Esophagus squamous epithelium (tissue), 5 donors: ENCODE data around the gene BHLHE23. TPM values are rescaled to one million over a fixed set of nuclear protein-coding genes. Genes with fewer than 3 reads are reported as not detected.

Experiments used
- DNase-seq: peaks from one replicate; lab custom pipeline; 2025; lab: John Stamatoyannopoulos, UW
- H3K27ac ChIP-seq, 4 donors: fragments of 200-600 bp; sonication (generic); one replicate each; pipeline ENCODE4 v1.5.1; 2016 to 2019; ENCODE audit warnings: mild to moderate bottlenecking in 1 of 4
- H3K27me3 ChIP-seq, 4 donors: fragments of 200-600 bp; sonication (generic); 1 replicate in 3 of 4; 2 replicates in 1 of 4; pipeline versions ENCODE4 v1.5.1 to v1.6.0; 2017 to 2021; ENCODE audit warnings: antibody characterized with exemption in 1 of 4
- H3K36me3 ChIP-seq, 3 donors: fragments of 200-600 bp; sonication (generic); one replicate each; pipeline ENCODE4 v1.5.1; 2016 to 2019
- H3K4me1 ChIP-seq, 3 donors: fragments of 200-600 bp; sonication (generic); one replicate each; pipeline ENCODE4 v1.5.1; 2017 to 2019
- H3K4me3 ChIP-seq, 4 donors: fragments of 200-600 bp; sonication (generic); 1 replicate in 3 of 4; 2 replicates in 1 of 4; pipeline ENCODE4 v1.5.1; 2016 to 2019; ENCODE audit warnings: mild to moderate bottlenecking in 2 of 4, moderate library complexity in 1 of 4
- H3K9me3 ChIP-seq, 3 donors: fragments of 200-600 bp; sonication (generic); one replicate each; pipeline ENCODE4 v1.5.1; 2016 to 2019
- CTCF ChIP-seq, 6 experiments: fragments of 450-650 bp in 4 of 6; fragments of 200-600 bp in 2 of 6; sonication (generic) in 2 of 6; IDR thresholded peaks; one replicate each; pipeline ENCODE4 v1.5.1; 2016 to 2019; ENCODE audit warnings: antibody characterized with exemption in 6 of 6, mild to moderate bottlenecking in 4 of 6, moderate library complexity in 4 of 6
- POLR2A ChIP-seq, 4 donors: fragments of 450-650 bp; IDR thresholded peaks; one replicate each; pipeline ENCODE4 v1.6.1; 2017; ENCODE audit warnings: antibody characterized with exemption in 4 of 4, mild to moderate bottlenecking in 4 of 4, moderate library complexity in 3 of 4
- WGBS, 2 donors: methylation state at CpG; one replicate each; pipeline ENCODE4 v1.1.5; 2018; 5-methylcytosine and 5-hydroxymethylcytosine counted together
- intact Hi-C: fragments of 100-400 bp; cut with DNase I; formaldehyde crosslinking; loops from one replicate; pipeline ENCODE4 v1.15.0; 2022
- total RNA-seq, 4 donors: library from RNA; depleted of rRNA; stranded (reverse); fragments of >200 nt; gene quantifications; one replicate each; pipeline ENCODE4 v1.1.0, GENCODE V29; 2016
- donor health status: DM: yes; HTN: yes; CAD: no.

BHLHE23 gene
- total RNA-seq, 4 donors from 2014 or later, result not detected

- no peaks in the 10 kb centered on the region for H3K36me3 ChIP-seq
- H3K27ac ChIP-seq, result no peak overlapping the region
- peaks cover 0 to 10% (median 0%) of the 10 kb centered on the region in 3 donors for H3K4me1 ChIP-seq
- H3K27me3 ChIP-seq, result peaks cover 0 to 97% (median 23%) of the 10 kb centered on the region in 4 donors
- no peak for DNase-seq
- WGBS, 2 donors, result 24 to 25% methylated on average over 8 to 10 of the region's 45 CpGs
- no peak for TF ChIP-seq POLR2A (IDR thresholded peaks at IDR 0.05)
- TF ChIP-seq CTCF (IDR thresholded peaks at IDR 0.05), result no peak
- intact Hi-C loops, result no loop called here
- peak overlapping the region in 1 of 4 donors; percentile 13 for H3K4me3 ChIP-seq
- H3K9me3 ChIP-seq, result no peaks in the 10 kb centered on the region
These were observed 19.0 kb upstream of the BHLHE23 start for GRCh38 chr20:63025534-63026331.

- no peak for DNase-seq
- H3K4me1 ChIP-seq, result peaks cover 0 to 10% (median 0%) of the 10 kb centered on the region in 3 donors
- no peak overlapping the region for H3K4me3 ChIP-seq
These were observed 18.0 kb upstream of the BHLHE23 start for GRCh38 chr20:63024573-63025392.

GRCh38 chr20:63023936-63024571 is 17.3 kb upstream of the BHLHE23 start:
- Histone ChIP-seq H3K4me1 (peaks cover 0 to 10% (median 0%) of the 10 kb centered on the region in 3 donors), H3K9me3 (no peaks in the 10 kb centered on the region), H3K27me3 (peaks cover 0 to 97% (median 17%) of the 10 kb centered on the region in 4 donors), H3K27ac (no peak overlapping the region), H3K36me3 (no peaks in the 10 kb centered on the region), H3K4me3 (no peak overlapping the region)
- WGBS, 2 donors, result 69 to 85% methylated on average over 11 to 15 of the region's 33 CpGs
- no peak for DNase-seq
- intact Hi-C loops, result no loop called here
- TF ChIP-seq POLR2A (IDR thresholded peaks at IDR 0.05) (no peak), CTCF (IDR thresholded peaks at IDR 0.05) (no peak)

More at GRCh38 chr20:63024573-63025392, 18.0 kb upstream of the BHLHE23 start:
- H3K27me3 ChIP-seq, result peaks cover 0 to 97% (median 20%) of the 10 kb centered on the region in 4 donors
- H3K36me3 ChIP-seq, result no peaks in the 10 kb centered on the region
- TF ChIP-seq POLR2A (IDR thresholded peaks at IDR 0.05) (no peak), CTCF (IDR thresholded peaks at IDR 0.05) (no peak)
- H3K27ac ChIP-seq, result no peak overlapping the region
- intact Hi-C loops, result no loop called here
- no peaks in the 10 kb centered on the region for H3K9me3 ChIP-seq
- WGBS, 2 donors, result 53 to 63% methylated on average over 7 to 11 of the region's 28 CpGs

- H3K36me3 ChIP-seq, result no peaks in the 10 kb centered on the region
- H3K4me1 ChIP-seq, result peaks cover 0 to 10% (median 0%) of the 10 kb centered on the region in 3 donors
- TF ChIP-seq POLR2A (IDR thresholded peaks at IDR 0.05) (no peak), CTCF (IDR thresholded peaks at IDR 0.05) (no peak)
- WGBS, 2 donors, result 66% methylated on average over 17 of the region's 31 CpGs
- no peak for DNase-seq
- H3K9me3 ChIP-seq, result no peaks in the 10 kb centered on the region
- intact Hi-C loops, result no loop called here
- no peak overlapping the region for H3K27ac ChIP-seq
- peaks cover 0 to 100% (median 15%) of the 10 kb centered on the region in 4 donors for H3K27me3 ChIP-seq
- no peak overlapping the region for H3K4me3 ChIP-seq
These were observed 16.5 kb upstream of the BHLHE23 start for GRCh38 chr20:63023071-63023935.
